HG03095 (cell line): ENCODE data around the gene PARS2.
"Not testable (repeated sequence)": the region's sequence is repeated elsewhere in the genome, so short reads cannot be mapped to it uniquely, and the experiment has no call there.

Experiments
- ATAC-seq: cut with Tn5 transposase; IDR thresholded peaks from one replicate; pipeline ENCODE4 v1.9.1; 2021; ENCODE audit warnings: moderate library complexity; ENCODE audit not compliant: unreplicated experiment

PARS2 gene

DNA sequence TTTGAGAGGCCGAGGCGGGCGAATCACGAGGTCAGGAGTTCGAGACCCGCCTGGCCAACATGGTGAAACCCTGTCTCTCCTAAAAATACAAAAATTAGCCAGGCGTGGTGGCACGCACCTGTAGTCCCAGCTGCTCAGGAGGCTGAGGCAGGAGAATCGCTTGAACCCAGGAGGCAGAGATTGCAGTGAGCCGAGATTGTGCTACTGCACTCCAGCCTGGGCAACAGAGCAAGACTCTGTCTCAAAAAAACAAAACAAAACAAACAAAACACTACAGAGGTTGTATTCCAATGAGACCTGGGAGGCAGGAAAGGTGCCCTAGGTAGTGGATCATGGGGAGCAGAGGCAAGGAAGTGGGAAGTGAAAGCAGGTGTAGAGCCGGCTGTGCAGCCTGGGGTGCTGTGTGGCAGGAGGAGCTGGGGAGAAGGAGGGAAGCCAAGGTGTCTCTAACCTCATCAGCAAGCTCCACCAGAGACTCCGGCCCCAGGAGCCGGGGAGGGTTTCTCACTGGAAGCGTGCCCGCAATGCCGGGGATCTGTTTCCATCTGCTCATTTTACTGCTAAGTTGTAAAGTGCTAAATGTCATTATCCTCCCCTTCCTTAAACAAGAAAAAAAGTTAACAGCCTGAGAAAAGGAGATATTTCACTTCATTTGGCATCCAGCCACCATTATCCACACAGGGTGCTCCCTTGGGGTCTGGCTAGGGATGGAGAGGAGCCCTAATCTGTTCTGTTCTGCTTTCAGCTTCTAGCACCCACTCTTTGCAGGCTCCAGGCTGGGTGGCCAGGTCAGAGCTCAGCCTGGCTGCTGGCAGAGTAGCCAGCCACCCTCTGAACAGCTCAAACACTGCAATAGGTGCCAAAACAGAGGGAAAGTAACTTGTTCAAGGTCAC, 11.8 kb upstream of the PARS2 start:
- not testable (repeated sequence) for ATAC-seq

- no peak for ATAC-seq
These were observed 10.6 kb upstream of the PARS2 start for GRCh38 chr1:54774820-54775498.

DNA sequence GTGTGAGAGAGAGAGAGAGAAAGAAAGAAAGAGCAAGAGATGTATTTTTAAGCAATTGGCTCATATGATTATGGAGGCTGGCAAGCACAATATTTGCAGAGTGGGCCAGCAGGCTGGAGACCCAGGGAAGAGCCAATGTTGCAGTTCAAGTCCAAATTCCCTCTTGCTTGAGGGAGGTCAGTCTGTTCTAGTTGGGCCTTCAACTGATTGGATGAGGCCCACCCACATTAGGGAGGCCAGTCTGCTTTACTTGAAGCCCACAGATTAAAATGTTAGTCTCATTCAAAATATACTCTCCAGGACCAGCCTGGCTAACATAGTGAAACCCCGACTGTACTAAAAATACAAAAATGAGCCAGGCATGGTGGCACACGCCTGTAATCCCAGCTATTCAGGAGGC, 8.6 kb upstream of the PARS2 start:
- no peak for ATAC-seq

GRCh38 chr1:54768093-54768492, 3.8 kb upstream of the PARS2 start:
- ATAC-seq = no peak

DNA sequence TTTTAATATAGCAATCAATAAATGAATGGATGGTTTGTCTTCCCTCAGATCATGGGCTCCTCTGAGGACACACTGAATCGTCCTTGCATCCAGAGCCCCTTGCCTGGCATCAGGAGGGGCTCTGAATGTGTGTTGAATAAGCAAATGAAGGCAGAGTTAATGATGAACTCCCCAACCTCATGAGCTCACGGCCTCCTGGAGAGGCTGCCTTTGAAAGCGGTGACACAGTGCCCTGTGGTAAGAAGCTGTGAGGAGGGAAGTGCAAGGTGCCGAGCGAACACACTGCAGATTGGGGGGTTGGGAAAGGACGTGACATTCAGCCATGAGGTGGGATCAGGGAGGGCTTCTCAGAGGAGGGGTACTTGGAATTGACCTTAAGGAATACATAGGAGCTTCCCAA, 3.2 kb upstream of the PARS2 start:
- no peak for ATAC-seq

- ATAC-seq = no peak
These were observed 2.4 kb upstream of the PARS2 start for GRCh38 chr1:54766726-54767125.

- peak; percentile 6 for ATAC-seq
These were observed 719 bp upstream of the PARS2 start for GRCh38 chr1:54764922-54765561.

GRCh38 chr1:54763816-54764132, 549 bp downstream of the PARS2 start:
- ATAC-seq = no peak

GRCh38 chr1:54758678-54759348, 5.5 kb downstream of the PARS2 start:
- ATAC-seq = no peak

DNA sequence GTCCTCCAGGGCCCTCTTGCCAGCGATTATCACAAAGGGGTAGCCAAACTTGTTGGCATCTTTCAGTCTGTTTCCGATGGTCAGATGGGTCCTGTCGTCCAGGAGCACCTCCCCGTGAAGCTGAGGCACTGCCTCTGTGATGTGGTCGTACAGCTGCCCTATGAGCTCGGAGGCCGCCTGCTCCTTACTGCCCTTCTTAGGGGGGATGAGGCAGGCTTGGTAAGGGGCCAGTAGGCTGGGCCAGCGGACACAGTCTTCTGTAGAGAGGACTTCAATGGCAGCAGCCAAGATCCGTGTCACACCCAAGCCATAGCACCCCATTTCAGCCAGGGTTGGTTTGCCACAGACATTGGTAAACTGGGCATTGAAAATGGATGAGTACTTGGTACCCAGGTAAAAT, 6.5 kb downstream of the PARS2 start:
- ATAC-seq = no peak

- no peak for ATAC-seq
These were observed 9.6 kb downstream of the PARS2 start for GRCh38 chr1:54754486-54755285.

DNA sequence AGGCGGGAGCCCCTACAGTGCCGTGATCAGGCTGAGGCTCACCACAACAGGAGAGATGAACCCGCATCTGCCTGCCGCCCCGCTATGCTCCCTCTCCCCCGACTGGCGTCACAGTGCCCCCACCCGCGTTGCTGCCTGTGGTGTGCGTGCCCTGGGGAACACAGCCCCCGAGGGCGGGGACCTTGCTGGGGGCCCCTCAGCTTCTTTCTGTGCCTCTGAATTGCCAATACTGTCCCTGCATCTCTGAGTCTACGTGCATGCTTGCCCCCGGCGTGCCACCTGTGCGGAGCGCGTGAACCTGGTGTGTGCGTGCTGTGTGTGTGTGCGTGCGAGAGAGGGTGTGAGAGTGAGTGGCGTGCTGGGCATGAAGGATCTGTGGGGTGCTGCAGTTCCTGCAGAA, 10.3 kb downstream of the PARS2 start:
- ATAC-seq = no peak

- no peak for ATAC-seq
These were observed 12.9 kb downstream of the PARS2 start for GRCh38 chr1:54751426-54751825.

DNA sequence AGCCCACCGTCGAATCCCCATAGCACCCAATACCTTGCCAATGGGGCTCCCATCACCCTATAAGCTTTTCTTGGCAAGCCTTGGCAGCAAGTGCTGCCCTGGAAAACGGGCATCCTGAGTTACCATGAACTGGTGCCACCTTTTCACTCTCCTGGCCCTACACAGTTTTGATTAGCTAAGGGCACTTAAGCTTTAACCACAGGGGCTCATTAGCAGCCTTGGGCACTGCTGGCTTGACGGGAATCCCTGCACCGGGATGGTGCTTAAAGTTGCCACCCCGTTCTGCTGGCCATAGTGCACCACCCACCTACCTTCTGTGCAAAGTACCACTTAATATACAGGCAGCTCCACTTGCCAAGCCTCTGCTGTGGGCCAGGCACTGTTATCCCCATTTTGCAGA, 13.7 kb downstream of the PARS2 start:
- no peak for ATAC-seq

GRCh38 chr1:54748094-54748835, 16.1 kb downstream of the PARS2 start:
- ATAC-seq = no peak

GRCh38 chr1:54745864-54746263, 18.5 kb downstream of the PARS2 start:
- ATAC-seq = no peak

DNA sequence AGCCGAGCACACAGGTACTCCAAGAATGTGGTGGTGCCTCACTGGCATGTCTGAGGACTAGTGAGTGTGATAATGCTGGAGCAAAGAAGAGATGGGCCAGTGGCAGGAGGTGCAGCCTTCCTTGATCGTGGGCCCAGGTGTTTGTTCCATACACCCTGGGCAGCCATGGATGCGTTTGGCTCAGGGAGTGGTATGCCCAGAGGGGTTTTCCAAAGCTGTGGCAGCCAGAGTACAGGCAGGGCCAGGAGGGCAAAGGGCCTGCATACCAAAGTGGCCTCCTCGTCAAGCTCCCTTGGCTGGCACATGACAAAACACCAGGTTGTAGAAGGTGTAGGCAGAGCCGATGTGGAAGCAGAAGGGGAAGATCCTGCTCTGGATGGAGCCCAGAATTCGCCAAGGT, 19.0 kb downstream of the PARS2 start:
- ATAC-seq = no peak

DNA sequence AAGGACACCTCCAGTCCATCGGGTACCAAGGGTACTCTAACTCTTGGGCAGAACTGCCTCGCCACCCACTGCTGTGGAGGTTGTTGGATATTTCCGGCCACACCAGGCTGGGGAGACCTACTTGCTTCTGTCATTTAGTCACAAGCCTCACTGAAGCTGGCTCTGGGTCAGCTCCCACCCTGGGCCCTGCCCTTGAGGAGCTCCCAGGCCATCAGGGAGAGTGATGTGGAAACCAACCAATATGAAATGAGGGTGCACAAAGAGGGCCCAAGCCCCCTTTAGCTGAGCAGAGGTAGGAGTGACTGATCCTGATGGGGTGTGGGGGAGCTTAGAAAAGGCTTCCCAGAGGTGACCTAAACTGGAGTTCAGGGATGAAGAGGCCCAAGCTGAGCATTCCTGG, 19.6 kb downstream of the PARS2 start:
- no peak for ATAC-seq

DNA sequence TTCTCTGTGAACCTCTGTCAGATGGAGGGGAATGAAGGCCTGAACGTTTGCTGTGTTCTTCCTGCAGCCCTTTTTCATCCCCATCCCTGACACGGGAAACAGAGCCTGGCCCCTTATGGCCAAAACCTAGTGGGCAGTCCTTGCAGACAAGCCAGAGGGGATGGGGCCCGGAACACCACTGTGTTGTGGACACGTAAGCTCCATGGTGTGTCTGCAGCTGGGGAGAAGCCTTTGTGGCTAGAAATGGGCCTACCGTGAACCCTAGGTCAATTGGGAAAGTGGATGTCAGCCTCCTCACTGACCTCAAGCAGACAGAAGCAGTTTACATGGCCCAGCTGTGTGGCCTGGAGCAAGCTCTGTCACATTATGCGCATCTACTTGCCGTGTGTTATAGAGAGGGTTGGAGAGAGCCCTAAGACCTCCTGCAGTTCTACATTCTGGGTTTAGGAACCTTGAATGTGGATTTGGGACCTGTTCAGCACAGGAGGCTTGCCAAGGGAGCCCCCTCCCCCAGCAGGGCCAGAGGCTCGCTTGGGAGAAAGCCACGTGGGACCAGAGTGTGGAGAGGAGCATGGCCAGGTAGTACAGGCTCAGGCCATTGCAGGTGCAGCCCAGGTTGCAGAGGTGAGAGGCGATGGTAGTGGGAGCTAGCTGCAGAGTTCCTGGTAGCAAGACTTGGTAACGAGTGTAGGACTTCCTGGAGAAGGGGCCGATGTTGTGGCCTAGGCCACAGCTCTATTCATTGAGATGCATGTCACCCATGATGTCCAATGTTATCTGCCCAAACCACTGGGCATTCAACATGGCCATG, 20.7 kb downstream of the PARS2 start:
- ATAC-seq = no peak
